HepG2 (cell line): Measurements from ENCODE around the gene LAPTM4A. TPM values are rescaled to one million over a fixed set of nuclear protein-coding genes. Genes with fewer than 3 reads are reported as not detected.

Experiments
- ARID2 ChIP-seq: sonication (generic); formaldehyde crosslinking; IDR thresholded peaks from 2 replicates; pipeline ENCODE4 v1.8.1; 2022; ENCODE audit warnings: mild to moderate bottlenecking, missing genetic modification reagents, borderline replicate concordance
- CENPT ChIP-seq: sonication (generic); formaldehyde crosslinking; IDR thresholded peaks from 2 replicates; pipeline ENCODE4 v1.8.0; 2022; ENCODE audit warnings: low read depth, mild to moderate bottlenecking, moderate library complexity, missing genetic modification reagents
- GATAD1 ChIP-seq: IDR thresholded peaks from 2 replicates; pipeline ENCODE4 v1.6.1; 2016; ENCODE audit warnings: missing genetic modification reagents, missing compliant biosample characterization
- HOXA3 ChIP-seq: sonication (generic); formaldehyde crosslinking; IDR thresholded peaks from 2 replicates; pipeline ENCODE4 v1.5.0; 2020; ENCODE audit warnings: missing genetic modification reagents
- ISX ChIP-seq: sonication (generic); formaldehyde crosslinking; conservative IDR thresholded peaks from 2 replicates; pipeline ENCODE4 v1.5.0; 2020; ENCODE audit warnings: missing genetic modification reagents
- RELA ChIP-seq: sonication (generic); formaldehyde crosslinking; IDR thresholded peaks from 2 replicates; pipeline ENCODE4 v1.4.0; 2020; ENCODE audit warnings: missing genetic modification reagents
- RFX3 ChIP-seq: IDR thresholded peaks from 2 replicates; pipeline ENCODE4 v1.6.1; 2016; ENCODE audit warnings: missing biosample characterization, missing genetic modification reagents
- SOX5 ChIP-seq: IDR thresholded peaks from 2 replicates; pipeline ENCODE4 v1.6.1; 2016; ENCODE audit warnings: borderline replicate concordance
- TCF7L2 ChIP-seq: IDR thresholded peaks from 2 replicates; pipeline ENCODE4 v1.6.1; 2011; ENCODE audit warnings: mild to moderate bottlenecking, low read depth, low read length, moderate library complexity
- TMF1 ChIP-seq: sonication (generic); formaldehyde crosslinking; IDR thresholded peaks from 2 replicates; pipeline ENCODE4 v1.8.1; 2022; ENCODE audit warnings: low read depth, missing genetic modification reagents
- TSC22D2 ChIP-seq: sonication (generic); formaldehyde crosslinking; IDR thresholded peaks from 2 replicates; pipeline ENCODE4 v1.5.1; 2020; ENCODE audit warnings: missing genetic modification reagents, mild to moderate bottlenecking, borderline replicate concordance
- ZFP41 ChIP-seq: sonication (generic); formaldehyde crosslinking; IDR thresholded peaks from 2 replicates; pipeline ENCODE4 v1.4.0; 2020; ENCODE audit warnings: mild to moderate bottlenecking, missing genetic modification reagents, borderline replicate concordance
- ZKSCAN8 ChIP-seq: IDR thresholded peaks from 2 replicates; pipeline ENCODE4 v1.6.1; 2016; ENCODE audit warnings: borderline replicate concordance, missing genetic modification reagents, missing compliant biosample characterization
- ZNF234 ChIP-seq: sonication (generic); formaldehyde crosslinking; conservative IDR thresholded peaks from 2 replicates; pipeline ENCODE4 v1.5.1; 2020; ENCODE audit warnings: mild to moderate bottlenecking, missing genetic modification reagents
- ZNF260 ChIP-seq: sonication (generic); formaldehyde crosslinking; IDR thresholded peaks from 2 replicates; pipeline ENCODE4 v1.4.0; 2020; ENCODE audit warnings: missing genetic modification reagents, low read depth, mild to moderate bottlenecking, borderline replicate concordance
- ZNF30 ChIP-seq: sonication (generic); formaldehyde crosslinking; IDR thresholded peaks from 2 replicates; pipeline ENCODE4 v1.5.0; 2020; ENCODE audit warnings: mild to moderate bottlenecking, missing genetic modification reagents
- ZNF34 ChIP-seq: sonication (generic); formaldehyde crosslinking; IDR thresholded peaks from 2 replicates; pipeline ENCODE4 v1.4.0; 2020; ENCODE audit warnings: mild to moderate bottlenecking, missing genetic modification reagents, borderline replicate concordance
- ZNF451 ChIP-seq: sonication (generic); formaldehyde crosslinking; IDR thresholded peaks from 2 replicates; pipeline ENCODE4 v1.5.0; 2020; ENCODE audit warnings: mild to moderate bottlenecking, missing genetic modification reagents
- ZNF468 ChIP-seq: sonication (generic); formaldehyde crosslinking; IDR thresholded peaks from 2 replicates; pipeline ENCODE4 v1.8.0; 2022; ENCODE audit warnings: mild to moderate bottlenecking, moderate library complexity, missing genetic modification reagents
- ZNF605 ChIP-seq: sonication (generic); formaldehyde crosslinking; IDR thresholded peaks from 2 replicates; pipeline ENCODE4 v1.8.0; 2022; ENCODE audit warnings: mild to moderate bottlenecking, missing genetic modification reagents
- polyA plus RNA-seq, 8 experiments: library from polyadenylated mRNA; depleted of rRNA in 3 of 8; stranded (reverse) in 7 of 8; unstranded in 1 of 8; fragments of >200 nt; fragmentation: Illumina TruSeq in 4 of 8; extraction: Trizol in 4 of 8; gene quantifications; 2 replicates each; pipeline versions ENCODE4 v1.2.1 to v1.2.3, GENCODE V29; 2011 to 2016; ENCODE audit warnings: low read depth in 4 of 8, missing spikeins in 1 of 8, mixed read lengths in 1 of 8; ENCODE audit not compliant: insufficient read depth in 1 of 8
- total RNA-seq, 5 experiments: library from RNA; depleted of rRNA; stranded (reverse); fragments of >200 nt; fragmentation: Illumina TruSeq; extraction: Trizol; gene quantifications; 2 replicates each; pipeline ENCODE4 v1.2.3, GENCODE V29; 2016; ENCODE audit warnings: low read depth in 1 of 5
- TF ChIP-seq, protein P1 (sequence below): sonication (generic); formaldehyde crosslinking; IDR thresholded peaks from 2 replicates; pipeline ENCODE4 v1.9.0; 2022; ENCODE audit warnings: missing genetic modification reagents, mild to moderate bottlenecking, borderline replicate concordance
- TF ChIP-seq, protein P2 (sequence below): IDR thresholded peaks from 2 replicates; pipeline ENCODE4 v1.6.1; 2016
- TF ChIP-seq, protein P3 (sequence below): IDR thresholded peaks from 2 replicates; pipeline ENCODE4 v1.6.1; 2016
- TF ChIP-seq, protein P4 (sequence below): sonication (generic); formaldehyde crosslinking; IDR thresholded peaks from 2 replicates; pipeline ENCODE4 v1.5.0; 2020; ENCODE audit warnings: missing genetic modification reagents
- TF ChIP-seq, protein P5 (sequence below): sonication (generic); formaldehyde crosslinking; IDR thresholded peaks from 2 replicates; pipeline ENCODE4 v1.5.0; 2020; ENCODE audit warnings: mild to moderate bottlenecking, missing genetic modification reagents

Gene LAPTM4A
- total and polyA plus RNA-seq, 2 of the 13 experiments (the other 11 are each of a cell fraction or from before 2014, with no cell fraction given) = 116 to 558 TPM

DNA sequence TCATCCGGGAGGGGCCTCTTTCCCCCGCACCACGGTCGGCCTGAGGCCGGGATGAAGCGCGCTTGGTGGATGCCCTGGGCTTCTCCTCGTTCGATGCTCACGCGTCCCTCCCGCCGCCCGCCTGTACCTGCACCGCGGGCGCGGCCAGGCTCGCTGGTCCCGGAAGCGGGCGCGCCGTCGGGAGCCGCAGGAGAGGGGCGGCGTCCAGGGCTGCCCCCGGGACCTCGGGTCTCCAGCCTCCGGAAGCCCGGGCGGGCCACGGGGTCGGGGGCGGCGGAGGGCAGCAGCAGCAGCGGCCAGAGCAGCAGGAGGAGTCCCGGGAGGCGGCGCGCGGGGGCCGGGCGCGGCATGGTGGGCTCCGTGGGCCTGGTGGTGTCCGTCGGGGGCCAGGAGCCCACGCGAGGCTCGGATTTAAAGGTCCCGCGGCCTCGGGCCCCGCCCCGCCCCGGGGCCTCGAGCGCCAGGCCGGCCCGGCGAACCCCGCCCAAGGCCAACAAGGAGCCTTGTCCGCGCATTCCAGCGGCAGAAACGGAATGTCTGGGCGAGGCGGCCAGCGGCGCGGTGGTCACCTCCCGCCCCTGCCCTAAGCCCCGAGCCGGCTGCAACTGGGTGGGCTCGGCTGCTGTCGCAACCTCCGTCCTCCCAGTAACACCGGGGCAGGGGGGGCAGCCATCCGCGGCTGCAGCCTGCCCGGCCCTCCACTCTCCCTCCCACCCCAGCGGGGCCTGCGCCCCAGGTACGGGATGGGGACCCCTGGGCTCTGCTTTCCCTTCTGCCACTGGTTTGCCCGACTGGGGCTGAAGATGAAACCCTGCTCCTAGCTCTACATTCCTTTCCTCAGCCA, 38.9 kb downstream of the LAPTM4A start, which contains the start of gene MATN3 (continued):
- 0 out of 2 replicates have a peak, but pooled peaks have one; percentile 39 for TF ChIP-seq ZKSCAN8 (CRISPR knock-in tag)
- TF ChIP-seq ZNF34 (CRISPR knock-in tag) = peak; percentile 66; the same call in 1 of the 2 replicates
- TF ChIP-seq CENPT (CRISPR knock-in tag) = no peak
- TF ChIP-seq ARID2 (CRISPR knock-in tag) = no peak
- TF ChIP-seq, protein P1, sequence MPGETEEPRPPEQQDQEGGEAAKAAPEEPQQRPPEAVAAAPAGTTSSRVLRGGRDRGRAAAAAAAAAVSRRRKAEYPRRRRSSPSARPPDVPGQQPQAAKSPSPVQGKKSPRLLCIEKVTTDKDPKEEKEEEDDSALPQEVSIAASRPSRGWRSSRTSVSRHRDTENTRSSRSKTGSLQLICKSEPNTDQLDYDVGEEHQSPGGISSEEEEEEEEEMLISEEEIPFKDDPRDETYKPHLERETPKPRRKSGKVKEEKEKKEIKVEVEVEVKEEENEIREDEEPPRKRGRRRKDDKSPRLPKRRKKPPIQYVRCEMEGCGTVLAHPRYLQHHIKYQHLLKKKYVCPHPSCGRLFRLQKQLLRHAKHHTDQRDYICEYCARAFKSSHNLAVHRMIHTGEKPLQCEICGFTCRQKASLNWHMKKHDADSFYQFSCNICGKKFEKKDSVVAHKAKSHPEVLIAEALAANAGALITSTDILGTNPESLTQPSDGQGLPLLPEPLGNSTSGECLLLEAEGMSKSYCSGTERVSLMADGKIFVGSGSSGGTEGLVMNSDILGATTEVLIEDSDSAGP (CRISPR knock-in tag) = peak; percentile 67; the same call in 1 of the 2 replicates
- TF ChIP-seq, protein P2, sequence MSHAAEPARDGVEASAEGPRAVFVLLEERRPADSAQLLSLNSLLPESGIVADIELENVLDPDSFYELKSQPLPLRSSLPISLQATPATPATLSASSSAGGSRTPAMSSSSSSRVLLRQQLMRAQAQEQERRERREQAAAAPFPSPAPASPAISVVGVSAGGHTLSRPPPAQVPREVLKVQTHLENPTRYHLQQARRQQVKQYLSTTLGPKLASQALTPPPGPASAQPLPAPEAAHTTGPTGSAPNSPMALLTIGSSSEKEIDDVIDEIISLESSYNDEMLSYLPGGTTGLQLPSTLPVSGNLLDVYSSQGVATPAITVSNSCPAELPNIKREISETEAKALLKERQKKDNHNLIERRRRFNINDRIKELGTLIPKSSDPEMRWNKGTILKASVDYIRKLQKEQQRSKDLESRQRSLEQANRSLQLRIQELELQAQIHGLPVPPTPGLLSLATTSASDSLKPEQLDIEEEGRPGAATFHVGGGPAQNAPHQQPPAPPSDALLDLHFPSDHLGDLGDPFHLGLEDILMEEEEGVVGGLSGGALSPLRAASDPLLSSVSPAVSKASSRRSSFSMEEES (CRISPR knock-in tag) = no peak
- TF ChIP-seq, protein P3, sequence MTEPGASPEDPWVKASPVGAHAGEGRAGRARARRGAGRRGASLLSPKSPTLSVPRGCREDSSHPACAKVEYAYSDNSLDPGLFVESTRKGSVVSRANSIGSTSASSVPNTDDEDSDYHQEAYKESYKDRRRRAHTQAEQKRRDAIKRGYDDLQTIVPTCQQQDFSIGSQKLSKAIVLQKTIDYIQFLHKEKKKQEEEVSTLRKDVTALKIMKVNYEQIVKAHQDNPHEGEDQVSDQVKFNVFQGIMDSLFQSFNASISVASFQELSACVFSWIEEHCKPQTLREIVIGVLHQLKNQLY (CRISPR knock-in tag) = no peak
- 0 out of 2 replicates have a peak, but pooled peaks have one; percentile 20 for TF ChIP-seq RELA
- no peak; the same call in 1 of the 2 replicates for TF ChIP-seq ZNF451 (CRISPR knock-in tag)
- TF ChIP-seq, protein P4, sequence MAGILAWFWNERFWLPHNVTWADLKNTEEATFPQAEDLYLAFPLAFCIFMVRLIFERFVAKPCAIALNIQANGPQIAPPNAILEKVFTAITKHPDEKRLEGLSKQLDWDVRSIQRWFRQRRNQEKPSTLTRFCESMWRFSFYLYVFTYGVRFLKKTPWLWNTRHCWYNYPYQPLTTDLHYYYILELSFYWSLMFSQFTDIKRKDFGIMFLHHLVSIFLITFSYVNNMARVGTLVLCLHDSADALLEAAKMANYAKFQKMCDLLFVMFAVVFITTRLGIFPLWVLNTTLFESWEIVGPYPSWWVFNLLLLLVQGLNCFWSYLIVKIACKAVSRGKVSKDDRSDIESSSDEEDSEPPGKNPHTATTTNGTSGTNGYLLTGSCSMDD = no peak
- TF ChIP-seq, protein P5, sequence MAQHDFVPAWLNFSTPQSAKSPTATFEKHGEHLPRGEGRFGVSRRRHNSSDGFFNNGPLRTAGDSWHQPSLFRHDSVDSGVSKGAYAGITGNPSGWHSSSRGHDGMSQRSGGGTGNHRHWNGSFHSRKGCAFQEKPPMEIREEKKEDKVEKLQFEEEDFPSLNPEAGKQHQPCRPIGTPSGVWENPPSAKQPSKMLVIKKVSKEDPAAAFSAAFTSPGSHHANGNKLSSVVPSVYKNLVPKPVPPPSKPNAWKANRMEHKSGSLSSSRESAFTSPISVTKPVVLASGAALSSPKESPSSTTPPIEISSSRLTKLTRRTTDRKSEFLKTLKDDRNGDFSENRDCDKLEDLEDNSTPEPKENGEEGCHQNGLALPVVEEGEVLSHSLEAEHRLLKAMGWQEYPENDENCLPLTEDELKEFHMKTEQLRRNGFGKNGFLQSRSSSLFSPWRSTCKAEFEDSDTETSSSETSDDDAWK (CRISPR knock-in tag) = no peak
- TF ChIP-seq TCF7L2 = no peak
- TF ChIP-seq HOXA3 (CRISPR knock-in tag) = peak; percentile 71
- TF ChIP-seq ZNF468 (CRISPR knock-in tag) = no peak
- no peak for TF ChIP-seq ZNF605 (CRISPR knock-in tag)
- no peak for TF ChIP-seq ZNF234 (CRISPR knock-in tag)
- peak; percentile 8; the same call in 1 of the 2 replicates for TF ChIP-seq GATAD1 (CRISPR knock-in tag)
- TF ChIP-seq ZFP41 (CRISPR knock-in tag) = no peak
- no peak for TF ChIP-seq ZNF30 (CRISPR knock-in tag)
- no peak for TF ChIP-seq SOX5 (CRISPR knock-in tag)
- no peak for TF ChIP-seq RFX3 (CRISPR knock-in tag)
- no peak for TF ChIP-seq ISX (CRISPR knock-in tag)
- peak; percentile 54; the same call in 1 of the 2 replicates for TF ChIP-seq TMF1 (CRISPR knock-in tag)
- no peak; the same call in none of the 2 replicates for TF ChIP-seq TSC22D2
- TF ChIP-seq ZNF260 = no peak
